CD4-positive, alpha-beta T cell treated with Interleukin-21 for 1 hour (primary cell): Measurements from ENCODE around the gene EIF1AX.
"Not testable (repeated sequence)": the region's sequence is repeated elsewhere in the genome, so short reads cannot be mapped to it uniquely, and the experiment has no call there.

Experiments used
- DNase-seq: peaks from one replicate; pipeline ENCODE4 v3.0.0-alpha.2; 2020

Gene EIF1AX

GRCh38 chrX:20126833-20127232 is 14.8 kb downstream of the EIF1AX start:
- DNase-seq, result not testable (repeated sequence)

GRCh38 chrX:20124964-20125363 is 16.7 kb downstream of the EIF1AX start:
- no peak for DNase-seq

- no peak for DNase-seq
These were observed 23.4 kb downstream of the EIF1AX start for GRCh38 chrX:20118065-20118824.

- DNase-seq, result no peak
These were observed 24.9 kb downstream of the EIF1AX start, which contains the start of gene MAP7D2 for GRCh38 chrX:20116577-20117240. Gene MAP7D2 (minus strand): TSS chrX:20116907. CDS start chrX:20116879, 28 bp downstream.

- no peak for DNase-seq
These were observed 25.5 kb downstream of the EIF1AX start for GRCh38 chrX:20116087-20116576.

GRCh38 chrX:20112022-20112774 is 29.4 kb downstream of the EIF1AX start:
- DNase-seq, result no peak

GRCh38 chrX:20111271-20111670 is 30.4 kb downstream of the EIF1AX start:
- no peak for DNase-seq

- DNase-seq, result no peak
These were observed 39.6 kb downstream of the EIF1AX start for GRCh38 chrX:20101934-20102581.

- DNase-seq, result no peak
These were observed 50.1 kb downstream of the EIF1AX start for GRCh38 chrX:20091499-20091898.

GRCh38 chrX:20089845-20090244 is 51.8 kb downstream of the EIF1AX start:
- DNase-seq, result no peak

GRCh38 chrX:20080277-20080676 is 61.4 kb downstream of the EIF1AX start:
- no peak for DNase-seq
